GM18502 (cell line): ENCODE results near the gene ARHGAP18.

ENCODE experiments used
- ATAC-seq: cut with Tn5 transposase; IDR thresholded peaks from one replicate; pipeline ENCODE4 v1.9.1; 2021; ENCODE audit warnings: mild to moderate bottlenecking; ENCODE audit not compliant: unreplicated experiment, poor library complexity

ARHGAP18 gene

GRCh38 chr6:129709769-129710449 is at the start of gene ARHGAP18:
Gene ARHGAP18, minus strand, starts transcription at chr6:129710177. Its CDS starts 41 bp downstream, at chr6:129710136.
- peak; percentile 97 for ATAC-seq

GRCh38 chr6:129755787-129756186 is 45.8 kb upstream of the ARHGAP18 start:
- ATAC-seq, result no peak

- no peak for ATAC-seq
Measured at GRCh38 chr6:129754750-129755149, 44.8 kb upstream of the ARHGAP18 start.

GRCh38 chr6:129753422-129753821 is 43.4 kb upstream of the ARHGAP18 start:
- ATAC-seq, result no peak

GRCh38 chr6:129751384-129751783 is 41.4 kb upstream of the ARHGAP18 start:
- no peak for ATAC-seq

GRCh38 chr6:129750360-129750759 is 40.4 kb upstream of the ARHGAP18 start:
- ATAC-seq, result no peak

- peak; percentile 53 for ATAC-seq
Measured at GRCh38 chr6:129749749-129750120, 39.8 kb upstream of the ARHGAP18 start.

- ATAC-seq, result no peak
Measured at GRCh38 chr6:129748901-129749748, 39.1 kb upstream of the ARHGAP18 start.

GRCh38 chr6:129748212-129748900 is 38.4 kb upstream of the ARHGAP18 start:
- peak; percentile 88 for ATAC-seq

- no peak for ATAC-seq
Measured at GRCh38 chr6:129747588-129748112, 37.7 kb upstream of the ARHGAP18 start.

- ATAC-seq, result no peak
Measured at GRCh38 chr6:129744880-129745237, 34.9 kb upstream of the ARHGAP18 start.

- ATAC-seq, result peak; percentile 34
Measured at GRCh38 chr6:129744201-129744879, 34.4 kb upstream of the ARHGAP18 start.

GRCh38 chr6:129740013-129740412 is 30.0 kb upstream of the ARHGAP18 start:
- no peak for ATAC-seq

GRCh38 chr6:129736105-129736504 is 26.1 kb upstream of the ARHGAP18 start:
- ATAC-seq, result no peak

GRCh38 chr6:129733290-129733689 is 23.3 kb upstream of the ARHGAP18 start:
- no peak for ATAC-seq

- ATAC-seq, result no peak
Measured at GRCh38 chr6:129732542-129732941, 22.6 kb upstream of the ARHGAP18 start.

- ATAC-seq, result no peak
Measured at GRCh38 chr6:129732034-129732433, 22.1 kb upstream of the ARHGAP18 start.

- ATAC-seq, result no peak
Measured at GRCh38 chr6:129731428-129731827, 21.5 kb upstream of the ARHGAP18 start.

- ATAC-seq, result peak; percentile 73
Measured at GRCh38 chr6:129730477-129731165, 20.6 kb upstream of the ARHGAP18 start.

GRCh38 chr6:129726650-129727049 is 16.7 kb upstream of the ARHGAP18 start:
- no peak for ATAC-seq
